Neural progenitor cell (in vitro differentiated cells): ENCODE measurements around the gene TP73.

Experiments
- CTCF ChIP-seq: fragments of 200-600 bp; sonication (generic); IDR thresholded peaks from 2 replicates; pipeline ENCODE4 v1.5.1; 2017; ENCODE audit warnings: antibody characterized with exemption, mild to moderate bottlenecking
- EZH2 ChIP-seq: fragments of 200-600 bp; sonication (generic); IDR thresholded peaks from 2 replicates; pipeline ENCODE4 v1.6.1; 2017; ENCODE audit warnings: antibody characterized with exemption, mild to moderate bottlenecking, moderate library complexity
- EZH2phosphoT487 ChIP-seq: fragments of 200-600 bp; sonication (generic); IDR thresholded peaks from 2 replicates; pipeline ENCODE4 v1.6.1; 2017; ENCODE audit warnings: antibody characterized with exemption

GRCh38 chr1:3730543-3731247 lies 78.4 kb downstream of the TP73 start:
- TF ChIP-seq CTCF (no peak), EZH2 (no peak), EZH2phosphoT487 (no peak)
